GM18508 (cell line): ENCODE data around the gene PFKL.

Experiments
- ATAC-seq: cut with Tn5 transposase; IDR thresholded peaks from one replicate; pipeline ENCODE4 v1.9.1; 2021; ENCODE audit warnings: moderate number of reproducible peaks; ENCODE audit not compliant: insufficient read depth, unreplicated experiment

Gene PFKL

DNA sequence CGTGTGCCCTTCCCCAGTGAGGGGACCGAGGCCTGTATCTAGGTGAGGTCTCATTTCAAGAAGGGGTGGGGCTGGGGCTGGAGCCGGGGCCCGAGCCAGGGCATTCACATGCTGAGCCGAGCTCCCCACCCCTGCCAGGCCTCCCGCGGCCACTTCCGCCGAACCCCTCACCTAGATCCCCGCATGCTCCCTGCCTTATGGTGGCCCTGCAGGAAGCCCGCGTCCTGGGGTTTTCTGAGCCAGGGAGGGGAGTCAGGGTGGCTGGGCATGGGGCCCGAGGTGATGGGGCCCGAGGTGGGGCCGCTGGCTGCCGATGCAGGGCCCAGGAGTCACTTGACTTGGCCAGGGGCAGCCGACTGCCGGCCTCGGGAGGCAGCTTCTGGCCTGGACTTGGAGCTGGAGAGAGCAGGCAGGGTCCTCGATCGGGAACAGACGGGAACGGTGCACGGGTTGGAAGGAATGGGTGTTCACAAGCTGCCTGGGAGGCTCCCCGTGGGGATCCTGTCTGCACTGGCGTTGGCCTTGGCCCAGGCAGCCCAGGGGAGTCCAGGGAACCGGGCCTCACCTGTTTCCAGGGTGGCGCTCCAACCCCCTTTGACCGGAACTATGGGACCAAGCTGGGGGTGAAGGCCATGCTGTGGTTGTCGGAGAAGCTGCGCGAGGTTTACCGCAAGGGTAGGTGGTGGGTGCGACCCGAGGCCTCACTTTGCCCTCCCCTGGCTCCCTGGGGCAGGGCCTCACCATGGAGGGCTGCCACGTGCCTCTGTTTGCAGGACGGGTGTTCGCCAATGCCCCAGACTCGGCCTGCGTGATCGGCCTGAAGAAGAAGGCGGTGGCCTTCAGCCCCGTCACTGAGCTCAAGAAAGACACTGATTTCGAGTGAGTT is 25.8 kb downstream of the PFKL start:
- ATAC-seq = no peak

DNA sequence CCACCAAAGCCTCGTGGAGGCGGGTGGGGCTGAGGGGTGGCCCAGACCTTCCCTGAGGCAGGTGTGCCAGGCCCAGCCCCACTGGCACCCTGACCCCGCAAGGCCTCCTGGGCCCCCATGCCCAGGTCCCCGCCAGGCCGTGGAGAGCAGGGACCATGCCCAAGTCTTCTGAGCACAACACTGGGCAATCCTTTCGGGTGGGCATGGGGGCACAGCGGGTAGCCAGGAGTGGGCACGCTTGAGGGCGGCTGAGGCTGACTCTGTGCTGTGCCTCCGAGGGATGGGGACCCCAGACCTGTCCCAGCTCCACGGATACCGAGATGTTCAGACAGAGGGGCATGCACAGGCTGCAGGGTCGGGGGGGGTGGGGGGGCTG is 26.4 kb downstream of the PFKL start:
- ATAC-seq = no peak

DNA sequence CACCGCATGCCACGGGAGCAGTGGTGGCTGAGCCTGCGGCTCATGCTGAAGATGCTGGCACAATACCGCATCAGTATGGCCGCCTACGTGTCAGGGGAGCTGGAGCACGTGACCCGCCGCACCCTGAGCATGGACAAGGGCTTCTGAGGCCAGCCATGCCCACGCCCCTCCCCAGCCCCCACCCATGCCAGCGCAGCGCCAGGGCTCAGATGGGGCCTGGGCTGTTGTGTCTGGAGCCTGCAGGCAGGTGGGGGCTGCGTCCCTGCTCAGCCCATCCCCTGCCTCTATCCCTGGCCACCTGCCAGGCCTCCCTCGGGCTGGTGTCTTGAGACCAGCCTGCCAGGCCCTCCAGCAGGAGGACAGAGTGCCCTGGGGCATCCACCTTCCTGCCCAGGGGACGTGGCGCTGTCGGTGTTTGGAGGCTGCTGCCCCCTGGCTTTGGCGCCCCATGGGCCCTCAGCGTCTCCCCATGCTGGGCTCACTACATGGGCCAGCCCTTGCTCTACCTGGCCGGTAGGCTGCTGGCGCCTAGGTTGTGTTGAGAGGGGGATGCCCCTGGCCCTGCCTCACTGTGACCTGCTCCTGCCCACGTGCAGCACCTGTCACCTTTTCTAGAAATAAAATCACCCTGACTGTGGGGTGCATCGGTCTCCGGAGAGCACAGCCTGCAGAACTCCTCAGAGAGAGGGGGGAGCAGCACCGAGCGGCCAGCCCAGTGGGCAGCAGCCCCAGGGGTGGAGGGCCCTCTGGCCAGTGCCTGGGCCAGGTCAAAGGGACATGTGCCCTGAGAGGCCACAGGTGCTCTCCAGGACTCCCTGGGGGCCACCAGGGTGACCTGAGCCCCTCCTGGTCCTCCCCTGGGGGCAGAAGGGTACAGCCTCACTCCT is 27.1 kb downstream of the PFKL start:
- ATAC-seq = no peak

DNA sequence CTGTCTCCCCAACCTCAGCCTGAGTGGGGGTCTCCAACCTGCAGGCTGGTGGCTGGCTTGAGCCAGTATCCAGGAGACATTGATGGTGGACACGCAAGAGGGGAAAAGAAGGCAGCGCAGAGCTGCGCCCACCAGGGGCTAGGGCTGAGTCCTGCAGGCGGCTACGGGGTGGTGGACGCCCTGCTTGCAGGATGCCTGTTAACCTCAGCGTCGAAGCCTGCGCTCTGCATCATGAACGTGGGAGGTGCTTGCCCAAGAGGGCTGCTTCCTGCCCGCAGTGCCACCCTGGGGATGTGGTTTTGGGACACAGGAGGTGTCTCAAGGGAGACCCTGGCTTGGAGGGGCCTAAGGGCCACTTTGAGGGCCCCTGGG is 27.7 kb downstream of the PFKL start:
- no peak for ATAC-seq

DNA sequence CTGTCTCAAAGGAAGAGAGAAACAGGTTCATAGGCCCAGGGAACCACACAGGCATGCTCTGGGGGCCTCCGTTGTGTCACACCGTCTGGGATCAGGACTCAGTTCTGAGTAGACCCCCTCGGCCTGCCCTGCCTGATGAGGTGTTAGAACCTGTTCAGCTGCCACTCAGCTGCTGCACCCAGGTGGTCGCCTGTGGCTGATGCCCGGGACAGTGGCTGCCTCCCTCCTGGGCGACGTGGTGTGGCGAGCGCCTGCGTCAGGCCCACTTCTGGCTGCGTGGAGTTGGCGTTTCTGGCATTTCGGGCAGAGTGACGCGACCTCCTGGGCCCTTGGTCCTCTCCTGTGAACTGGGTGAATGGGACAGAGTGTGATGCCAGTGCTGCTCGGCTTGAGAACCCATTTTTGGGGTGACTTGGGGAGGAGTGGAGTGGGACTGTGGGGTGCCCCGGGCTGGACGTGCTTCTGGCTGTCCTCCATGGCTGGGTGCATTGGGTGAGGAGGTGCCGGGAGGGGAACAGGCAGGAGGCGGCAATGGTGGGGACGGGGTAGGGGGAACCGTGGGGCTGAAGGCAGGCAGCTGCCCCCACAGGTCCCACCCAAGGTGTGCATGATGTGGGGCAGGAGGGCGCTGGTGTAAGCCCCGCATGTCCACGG is 28.5 kb downstream of the PFKL start:
- ATAC-seq = no peak

DNA sequence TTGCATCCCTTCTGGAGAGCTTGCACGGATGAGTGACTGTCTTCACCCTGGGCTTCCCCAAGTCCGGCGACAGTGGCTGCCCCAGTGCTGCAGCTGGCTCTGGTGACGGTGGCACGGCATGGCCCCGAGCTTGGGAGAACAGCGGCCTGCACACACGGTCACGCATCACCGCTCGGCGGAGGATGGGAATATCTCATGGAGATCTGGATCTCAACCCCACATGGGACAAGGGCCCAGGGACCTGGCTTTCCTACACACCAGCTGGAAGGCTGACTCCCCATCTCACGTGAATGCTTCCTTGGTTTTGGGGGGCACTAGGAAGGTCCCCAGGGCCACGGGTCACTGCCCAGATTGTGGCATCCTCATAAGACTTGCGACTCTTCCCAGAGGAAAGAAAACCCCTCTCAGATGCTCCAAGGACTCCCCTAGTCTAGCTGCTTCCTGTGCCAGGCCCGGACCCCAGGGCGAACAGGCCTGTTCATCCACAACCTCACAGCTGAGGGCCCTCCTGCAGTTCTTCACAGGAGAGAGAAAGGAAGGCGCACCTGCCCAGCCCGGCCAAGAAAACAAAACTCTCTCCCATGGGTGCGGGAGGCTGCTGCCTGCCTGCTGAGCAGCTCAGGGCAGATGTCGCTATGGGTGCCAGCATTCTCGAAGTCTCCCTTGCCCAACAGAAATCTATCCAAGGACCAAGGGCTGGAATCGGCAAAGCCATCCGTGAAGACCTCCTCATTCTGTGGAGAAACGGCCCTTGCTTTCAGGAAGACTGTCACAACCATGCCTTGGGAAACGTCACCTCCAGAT is 29.4 kb downstream of the PFKL start:
- no peak for ATAC-seq

DNA sequence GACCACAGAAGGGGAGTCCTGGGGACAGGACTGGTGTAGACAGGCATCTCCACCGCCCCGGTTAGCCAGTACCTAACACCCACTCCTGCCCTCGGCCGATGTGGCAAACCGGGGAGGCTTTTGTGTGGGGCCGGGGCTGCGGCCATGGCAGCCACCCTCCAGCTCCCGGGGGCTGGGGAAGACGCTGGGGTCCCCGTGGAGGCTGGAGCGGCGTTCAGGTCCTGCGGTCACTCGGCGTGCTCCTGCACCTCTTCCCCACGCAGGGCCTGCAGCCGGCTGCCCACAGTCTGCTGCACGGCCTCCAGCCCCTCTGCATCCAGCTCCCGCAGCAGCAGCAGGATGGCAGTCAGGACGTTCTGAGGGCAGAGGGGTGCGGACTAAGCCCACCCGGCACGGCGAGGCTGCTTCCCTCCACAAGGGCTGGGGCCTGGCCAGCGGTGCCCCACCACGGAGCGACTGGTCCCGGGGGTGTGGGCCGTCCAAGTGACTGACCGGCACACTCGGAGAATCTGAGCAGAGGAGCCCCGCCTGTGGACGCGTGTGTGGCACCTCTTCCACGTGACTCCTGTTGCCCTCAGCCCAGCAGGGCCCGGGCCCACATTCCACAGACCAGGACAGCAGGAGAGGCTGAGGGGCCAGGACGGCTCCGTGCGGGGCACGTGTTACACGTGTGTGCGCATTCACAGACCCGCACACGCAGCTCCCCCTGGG is 30.3 kb downstream of the PFKL start:
- ATAC-seq = no peak

DNA sequence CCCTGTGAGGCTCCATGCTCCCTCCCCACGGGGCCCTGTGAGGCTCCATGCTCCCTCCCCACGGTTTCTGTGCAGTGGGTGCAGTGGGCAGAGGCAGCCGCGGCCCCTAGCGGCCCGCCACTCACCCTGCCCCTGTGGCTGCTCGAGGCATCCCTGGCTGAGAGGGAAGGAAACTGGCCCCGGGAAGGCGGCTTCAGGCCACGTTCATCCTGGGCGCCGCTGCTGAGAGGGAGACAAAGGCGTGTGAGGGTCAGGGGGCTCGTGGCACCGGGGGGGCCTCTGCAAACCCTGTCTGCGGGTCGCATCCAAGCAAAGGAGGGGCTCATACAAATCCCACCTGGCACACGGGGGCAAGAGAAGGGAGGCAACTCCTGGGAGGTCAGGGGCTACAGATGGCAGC is 30.8 kb downstream of the PFKL start:
- ATAC-seq = no peak

DNA sequence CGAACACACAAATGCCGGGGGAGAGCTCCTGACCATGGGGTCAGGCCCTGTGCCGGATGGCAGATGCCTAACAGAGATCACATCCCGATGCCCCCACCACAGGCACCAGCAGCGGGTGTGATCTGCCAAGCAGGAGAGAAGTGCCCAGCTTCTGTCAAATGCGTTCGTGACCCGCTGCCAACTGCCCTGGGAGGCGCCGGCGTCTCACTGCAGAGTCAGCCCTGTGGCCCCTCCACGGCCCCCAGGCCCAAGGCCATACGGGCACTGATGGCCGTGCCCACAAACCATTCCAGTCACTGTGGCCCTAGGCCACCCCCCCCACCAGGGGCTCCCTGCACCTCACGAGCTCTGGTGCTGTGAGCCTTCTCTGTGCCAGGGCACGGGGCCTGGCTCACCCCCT is 31.4 kb downstream of the PFKL start:
- ATAC-seq = no peak

DNA sequence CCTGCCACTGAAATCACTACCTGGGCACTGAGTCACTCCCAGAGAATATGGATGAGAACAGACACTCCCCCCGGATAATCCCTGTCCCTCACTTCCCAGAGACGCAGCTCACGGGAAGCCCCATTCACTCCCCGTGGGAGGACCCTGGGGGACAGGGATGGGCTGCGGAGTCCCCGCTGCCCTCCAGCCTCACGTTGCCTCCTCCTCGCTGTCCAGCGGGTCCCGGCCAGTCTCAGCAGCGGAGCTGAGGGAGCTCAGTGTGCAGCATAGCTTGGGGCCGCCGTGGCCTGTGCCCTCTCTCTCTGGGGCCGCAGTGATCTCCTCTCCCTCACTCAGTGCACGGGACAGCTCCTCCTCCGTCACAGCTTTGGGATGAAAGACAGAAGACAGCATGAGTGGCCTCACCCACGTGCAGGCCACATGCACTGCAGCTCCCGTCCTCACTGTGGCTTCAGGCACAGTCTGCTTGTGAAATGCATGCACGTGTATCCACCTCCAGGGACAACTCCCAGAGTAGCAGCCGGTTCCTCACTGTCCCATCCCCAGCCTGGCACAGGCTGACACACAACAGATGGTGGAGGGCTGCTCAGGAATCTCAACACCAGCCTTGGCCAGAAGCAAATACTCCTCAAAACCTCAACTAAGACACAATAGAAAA is 31.9 kb downstream of the PFKL start:
- ATAC-seq = no peak

DNA sequence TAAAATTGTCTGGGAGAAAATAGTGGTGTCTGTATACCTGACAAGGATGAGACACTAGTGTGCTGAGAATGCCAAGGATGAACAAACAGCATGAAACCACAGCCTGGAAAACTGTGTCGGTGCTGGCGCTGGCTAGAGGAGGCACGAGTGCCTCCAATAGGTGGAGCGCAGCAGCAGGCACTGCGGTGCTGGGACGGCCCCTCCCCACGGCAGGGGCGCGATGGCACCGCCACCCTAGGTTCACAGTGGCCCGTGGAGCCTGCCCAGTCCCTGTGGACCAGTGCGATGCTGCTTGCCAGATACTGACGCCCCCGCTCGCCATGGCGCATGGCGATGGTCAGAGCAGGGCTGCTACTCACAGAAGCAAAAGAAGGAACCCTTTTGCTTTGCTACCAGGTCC is 32.5 kb downstream of the PFKL start:
- no peak for ATAC-seq

DNA sequence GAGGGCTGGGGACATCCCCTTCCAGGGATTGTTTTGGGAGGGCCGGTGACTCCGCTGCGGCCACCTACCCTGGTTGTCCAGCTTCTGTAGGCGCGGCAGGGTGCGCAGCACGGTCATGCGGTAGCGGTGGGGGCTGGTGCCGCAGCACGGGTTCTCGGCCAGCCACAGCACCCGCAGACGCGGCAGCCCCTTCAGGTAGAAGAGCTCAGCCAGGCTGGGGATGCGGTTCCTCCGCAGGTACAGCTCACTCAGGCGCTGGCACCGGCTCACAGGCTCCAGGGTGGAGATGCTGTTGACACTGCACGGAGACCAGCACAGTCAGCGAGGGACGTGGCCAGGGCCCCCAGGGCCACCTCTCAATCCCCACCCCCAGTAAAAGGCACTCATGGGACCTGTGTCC is 33.1 kb downstream of the PFKL start:
- ATAC-seq = no peak

DNA sequence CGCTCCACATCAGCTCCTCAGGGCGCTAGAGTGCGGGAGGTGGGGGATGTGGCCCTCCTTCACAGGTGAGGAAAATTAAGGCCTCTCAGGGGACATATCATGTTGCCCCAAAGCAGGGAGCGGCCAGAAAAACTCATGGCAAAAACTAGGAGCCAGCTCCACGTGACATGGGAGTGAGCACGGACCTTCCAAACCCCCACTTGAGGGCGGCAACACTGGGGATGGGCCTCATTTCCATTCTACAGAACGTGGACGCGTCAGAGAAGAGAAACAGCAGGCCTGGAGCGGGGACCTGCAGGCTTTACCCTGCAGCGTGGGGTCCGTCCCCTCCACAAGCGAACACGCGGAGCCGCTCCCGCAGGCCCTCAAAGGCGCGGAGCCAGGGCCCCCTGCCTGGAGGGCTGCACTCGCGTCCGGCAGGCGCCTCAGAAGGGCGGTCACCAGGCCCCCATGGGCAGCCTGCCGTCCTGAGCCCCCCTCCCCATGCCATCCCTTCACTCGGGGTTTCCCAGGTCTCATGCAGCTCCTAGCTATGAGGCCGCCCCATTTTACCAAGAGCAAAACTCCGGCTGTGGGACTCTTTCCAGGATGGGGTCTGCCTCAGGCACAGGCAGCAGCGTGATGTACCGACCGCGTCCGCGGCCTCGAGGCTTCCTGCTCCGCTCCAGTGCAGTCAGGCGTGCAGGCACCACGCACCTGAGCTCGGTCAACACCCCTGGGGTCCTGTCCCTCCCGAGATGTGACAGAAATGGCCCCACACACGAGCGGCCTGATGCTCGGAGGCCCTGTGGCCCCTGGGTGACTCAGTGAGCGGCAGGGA is 33.9 kb downstream of the PFKL start:
- no peak for ATAC-seq

DNA sequence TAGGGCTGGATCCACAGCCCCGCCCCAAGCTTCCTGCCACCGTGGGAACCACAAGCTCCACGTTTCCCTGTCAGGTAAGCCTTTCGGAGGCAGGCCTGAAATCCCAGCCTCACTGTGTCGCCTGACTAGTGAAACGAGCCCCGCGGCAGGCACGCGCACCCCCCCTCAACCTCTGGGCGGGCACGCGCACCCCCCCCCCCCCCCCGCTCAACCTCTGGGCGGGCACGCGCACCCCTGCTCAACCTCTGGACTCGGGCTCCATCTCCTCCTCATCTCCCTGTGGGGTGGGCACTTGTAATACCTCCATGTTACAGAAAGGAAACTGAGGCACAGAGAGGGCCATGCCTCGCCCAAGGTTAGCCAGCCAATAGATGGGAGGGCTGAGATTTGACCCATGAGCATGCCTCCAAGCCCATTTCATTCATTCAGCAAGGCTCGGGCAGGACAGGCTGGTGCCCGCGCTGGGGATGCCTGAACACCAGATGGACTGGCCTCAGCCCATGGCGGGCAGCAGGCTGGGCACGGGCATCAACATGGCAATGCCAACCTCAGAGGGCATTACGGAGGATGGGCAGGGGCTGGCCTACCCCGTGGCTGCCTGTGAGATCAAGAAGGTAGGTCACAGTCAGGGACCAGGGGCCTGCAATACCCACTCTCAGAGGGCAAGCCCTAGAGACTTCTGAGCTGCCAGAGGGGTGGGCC is 34.6 kb downstream of the PFKL start:
- no peak for ATAC-seq

DNA sequence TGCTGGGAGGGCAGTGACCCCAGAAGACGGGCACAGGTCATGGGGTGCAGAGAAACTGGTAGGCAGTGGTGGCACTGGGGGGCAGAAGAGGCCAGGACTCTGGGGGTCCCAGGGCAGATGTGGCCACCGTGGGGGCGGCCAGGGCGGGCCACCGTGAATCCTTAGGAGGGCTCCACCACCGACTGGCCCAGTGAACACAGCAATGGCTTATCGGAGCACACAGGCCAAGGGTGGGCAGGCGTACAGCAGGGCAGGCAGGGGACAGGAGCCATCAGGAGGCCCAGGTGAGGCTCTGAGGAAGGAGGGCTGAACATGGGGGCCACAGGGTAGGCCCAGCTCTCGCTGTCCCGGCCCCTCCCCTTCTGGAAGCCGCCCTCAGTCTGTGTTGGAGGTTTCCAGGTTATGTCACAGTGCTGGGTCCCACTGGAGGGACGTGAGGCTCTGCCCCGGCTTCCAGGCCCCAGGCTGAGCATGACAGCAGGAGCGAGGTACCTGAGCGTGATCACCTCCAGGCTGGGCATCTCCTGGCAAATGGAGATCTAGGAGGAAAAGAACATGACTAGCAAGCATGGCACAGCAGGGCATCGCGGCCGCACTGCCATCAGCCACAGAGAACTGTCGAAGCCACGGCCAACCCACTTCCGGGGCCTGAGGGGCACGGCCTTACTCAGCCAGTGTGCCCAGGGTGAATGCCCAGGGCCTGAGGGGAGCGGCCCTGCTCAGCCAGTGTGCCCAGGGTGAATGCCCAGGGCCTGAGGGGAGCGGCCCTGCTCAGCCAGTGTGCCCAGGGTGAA is 35.6 kb downstream of the PFKL start:
- no peak for ATAC-seq

DNA sequence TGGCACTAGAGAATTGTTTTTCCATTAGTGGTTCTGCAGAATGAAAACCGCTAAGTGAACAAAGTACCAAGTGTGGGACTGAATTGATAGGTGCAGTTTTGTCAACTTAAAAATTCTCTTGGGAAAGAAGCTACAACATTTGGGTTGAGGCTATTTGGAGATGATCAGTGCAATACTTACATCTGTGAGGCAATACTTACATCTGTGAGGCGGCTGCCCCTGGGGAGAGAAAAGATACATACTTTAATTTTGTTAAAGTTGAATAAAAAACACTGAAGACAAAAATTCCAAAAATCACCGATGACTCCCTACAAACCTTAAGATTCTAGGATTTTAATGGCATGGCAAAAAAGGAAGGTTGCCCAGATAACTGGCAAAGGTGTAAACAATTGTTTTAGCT is 37.6 kb downstream of the PFKL start:
- no peak for ATAC-seq
